Neural cell (in vitro differentiated cells): Measurements from ENCODE around the gene ERMAP.

Source experiments
- CTCF ChIP-seq: fragments of 450-650 bp; IDR thresholded peaks from 2 replicates; pipeline ENCODE4 v1.5.1; 2014; ENCODE audit warnings: antibody characterized with exemption, mild to moderate bottlenecking, moderate library complexity; ENCODE audit not compliant: poor library complexity, severe bottlenecking
- EP300 ChIP-seq: fragments of 450-650 bp; conservative IDR thresholded peaks from 2 replicates; pipeline ENCODE4 v1.6.1; 2014; ENCODE audit warnings: antibody characterized with exemption, mild to moderate bottlenecking, moderate library complexity; ENCODE audit not compliant: poor library complexity, severe bottlenecking
- EZH2 ChIP-seq: fragments of 200-600, 300-800 bp; shearing (Covaris generic), sonication (generic); IDR thresholded peaks from 2 replicates; pipeline ENCODE4 v1.6.1; 2014; ENCODE audit warnings: antibody characterized with exemption, low read length, borderline replicate concordance, mild to moderate bottlenecking; ENCODE audit not compliant: insufficient read depth, poor library complexity, severe bottlenecking
- RAD21 ChIP-seq: fragments of 450-650 bp; conservative IDR thresholded peaks from 2 replicates; pipeline ENCODE4 v1.6.1; 2014; ENCODE audit warnings: antibody characterized with exemption, mild to moderate bottlenecking, moderate library complexity
- REST ChIP-seq: IDR thresholded peaks from 2 replicates; pipeline ENCODE4 v1.6.1; 2012; ENCODE audit warnings: borderline replicate concordance

- no peak for TF ChIP-seq CTCF
- no peak for TF ChIP-seq EZH2
- no peak for TF ChIP-seq REST
- no peak for TF ChIP-seq RAD21
- TF ChIP-seq EP300, result no peak
These were observed 8.3 kb downstream of the ERMAP start for GRCh38 chr1:42825036-42825851.
